Liver (tissue), 9 donors: ENCODE results near the gene GIT2. TPM values are rescaled to one million over a fixed set of nuclear protein-coding genes. Genes with fewer than 3 reads are reported as not detected.

ENCODE experiments used
- DNase-seq: peaks from one replicate; pipeline ENCODE4 v3.0.0-alpha.2; 2017; ENCODE audit warnings: low spot score
- H3K27ac ChIP-seq, 2 donors: one replicate each; pipeline ENCODE4 v1.7.0; 2013; ENCODE audit warnings: inconsistent platforms in 2 of 2, low read length in 2 of 2, control low read depth in 1 of 2, low read depth in 1 of 2, mild to moderate bottlenecking in 1 of 2
- H3K27me3 ChIP-seq, 4 donors: one replicate each; pipeline versions ENCODE4 v1.6.1 to v1.7.0; 2013; ENCODE audit warnings: low read length in 3 of 4, inconsistent platforms in 1 of 4, mild to moderate bottlenecking in 1 of 4, moderate library complexity in 1 of 4; ENCODE audit not compliant: control insufficient read depth in 4 of 4, insufficient read depth in 4 of 4
- H3K36me3 ChIP-seq, 4 donors: one replicate each; pipeline versions ENCODE4 v1.6.1 to v1.7.0; 2013; ENCODE audit warnings: low read length in 3 of 4, mild to moderate bottlenecking in 3 of 4, low read depth in 1 of 4, moderate library complexity in 1 of 4; ENCODE audit not compliant: control insufficient read depth in 4 of 4, insufficient read depth in 3 of 4
- H3K4me1 ChIP-seq, 4 donors: one replicate each; pipeline versions ENCODE4 v1.6.1 to v1.7.0; 2013; ENCODE audit warnings: low read length in 3 of 4, mild to moderate bottlenecking in 3 of 4, moderate library complexity in 1 of 4; ENCODE audit not compliant: control insufficient read depth in 4 of 4, insufficient read depth in 4 of 4
- H3K4me3 ChIP-seq, 3 donors: one replicate each; pipeline versions ENCODE4 v1.6.1 to v1.7.0; 2013; ENCODE audit warnings: low read length in 3 of 3, control low read depth in 1 of 3, low read depth in 1 of 3, mild to moderate bottlenecking in 1 of 3
- H3K9ac ChIP-seq, 2 donors: one replicate each; pipeline ENCODE4 v1.7.0; 2013; ENCODE audit warnings: low read length in 2 of 2, mild to moderate bottlenecking in 2 of 2, moderate library complexity in 2 of 2, control low read depth in 1 of 2, low read depth in 1 of 2
- H3K9me3 ChIP-seq, 4 donors: one replicate each; pipeline versions ENCODE4 v1.6.1 to v1.7.0; 2013; ENCODE audit warnings: low read length in 3 of 4; ENCODE audit not compliant: control insufficient read depth in 4 of 4
- EGR1 ChIP-seq, 2 donors: IDR thresholded peaks; 2 replicates each; pipeline ENCODE4 v1.6.1; 2016 to 2018; ENCODE audit warnings: antibody characterized with exemption in 2 of 2, low read depth in 2 of 2
- FOXA1 ChIP-seq: IDR thresholded peaks from 2 replicates; pipeline ENCODE4 v1.6.1; 2016; ENCODE audit warnings: antibody characterized with exemption
- FOXA2 ChIP-seq: IDR thresholded peaks from 2 replicates; pipeline ENCODE4 v1.6.1; 2016; ENCODE audit warnings: antibody characterized with exemption
- GABPA ChIP-seq, 2 donors: IDR thresholded peaks in 1 of 2; conservative IDR thresholded peaks in 1 of 2; 2 replicates each; pipeline ENCODE4 v1.6.1; 2016; ENCODE audit warnings: antibody characterized with exemption in 2 of 2, mild to moderate bottlenecking in 1 of 2, moderate library complexity in 1 of 2
- HNF4A ChIP-seq, 2 donors: conservative IDR thresholded peaks; 2 replicates each; pipeline ENCODE4 v1.6.1; 2016; ENCODE audit warnings: antibody characterized with exemption in 2 of 2, mild to moderate bottlenecking in 2 of 2
- JUND ChIP-seq, 2 donors: IDR thresholded peaks; 2 replicates each; pipeline ENCODE4 v1.6.1; 2016; ENCODE audit warnings: antibody characterized with exemption in 2 of 2
- NR2F2 ChIP-seq: IDR thresholded peaks from 2 replicates; pipeline ENCODE4 v1.6.1; 2016; ENCODE audit warnings: antibody characterized with exemption
- RAD21 ChIP-seq, 2 donors: IDR thresholded peaks; 2 replicates each; pipeline ENCODE4 v1.6.1; 2016; ENCODE audit warnings: antibody characterized with exemption in 2 of 2, mild to moderate bottlenecking in 2 of 2
- RXRA ChIP-seq, 2 donors: IDR thresholded peaks; 2 replicates each; pipeline ENCODE4 v1.6.1; 2017 to 2018; ENCODE audit warnings: antibody characterized with exemption in 2 of 2, mild to moderate bottlenecking in 1 of 2
- SP1 ChIP-seq: IDR thresholded peaks from 2 replicates; pipeline ENCODE4 v1.6.1; 2018; ENCODE audit warnings: antibody characterized with exemption, mild to moderate bottlenecking
- TAF1 ChIP-seq: conservative IDR thresholded peaks from 2 replicates; pipeline ENCODE4 v1.6.1; 2016; ENCODE audit warnings: antibody characterized with exemption, mild to moderate bottlenecking
- YY1 ChIP-seq: IDR thresholded peaks from 2 replicates; pipeline ENCODE4 v1.6.1; 2016; ENCODE audit warnings: antibody characterized with exemption, mild to moderate bottlenecking
- WGBS: extraction: QIAGEN DNeasy Blood & Tissue Kit; methylation state at CpG from one replicate; pipeline ENCODE4 v1.1.7; 2013; 5-methylcytosine and 5-hydroxymethylcytosine counted together
- polyA plus RNA-seq, 2 donors: library from polyadenylated mRNA; stranded (reverse) in 1 of 2; unstranded in 1 of 2; fragments of 200-250 nt in 1 of 2; fragments of >200 nt in 1 of 2; fragmentation: Nextera tagmentation in 1 of 2; extraction: Ambion mirVana in 1 of 2; gene quantifications; one replicate each; pipeline versions ENCODE4 v1.2.1 to v1.2.3, GENCODE V29; 2013 to 2015
- total RNA-seq, 2 donors: library from RNA; depleted of rRNA; stranded (reverse); fragments of >200 nt; gene quantifications; one replicate each; pipeline ENCODE4 v1.2.3, GENCODE V29; 2014
- TF ChIP-seq, protein P1 (sequence below): IDR thresholded peaks from 2 replicates; pipeline ENCODE4 v1.6.1; 2016; ENCODE audit warnings: antibody characterized with exemption
- TF ChIP-seq, protein P2 (sequence below): IDR thresholded peaks from 2 replicates; pipeline ENCODE4 v1.6.1; 2016; ENCODE audit warnings: antibody characterized with exemption
- TF ChIP-seq, protein P3 (sequence below): IDR thresholded peaks from 2 replicates; pipeline ENCODE4 v1.6.1; 2016; ENCODE audit warnings: antibody characterized with exemption, mild to moderate bottlenecking
- TF ChIP-seq, protein P4 (sequence below): IDR thresholded peaks from 2 replicates; pipeline ENCODE4 v1.6.1; 2016; ENCODE audit warnings: antibody characterized with exemption
- TF ChIP-seq, protein P5 (sequence below): fragments of 150-350 bp; IDR thresholded peaks from 2 replicates; pipeline ENCODE4 v1.5.1; 2017; ENCODE audit warnings: improper control_type of control experiment, low read depth, low read length; ENCODE audit not compliant: missing input control
- donor health status: healthy.
- donor health status: healthy.
- donor health status: healthy.
- donor health status: healthy.
- donor health status: healthy.

GIT2 gene
- total and polyA plus RNA-seq, 4 donors, result 6.7 to 30.4 (median 16.7) TPM

DNA sequence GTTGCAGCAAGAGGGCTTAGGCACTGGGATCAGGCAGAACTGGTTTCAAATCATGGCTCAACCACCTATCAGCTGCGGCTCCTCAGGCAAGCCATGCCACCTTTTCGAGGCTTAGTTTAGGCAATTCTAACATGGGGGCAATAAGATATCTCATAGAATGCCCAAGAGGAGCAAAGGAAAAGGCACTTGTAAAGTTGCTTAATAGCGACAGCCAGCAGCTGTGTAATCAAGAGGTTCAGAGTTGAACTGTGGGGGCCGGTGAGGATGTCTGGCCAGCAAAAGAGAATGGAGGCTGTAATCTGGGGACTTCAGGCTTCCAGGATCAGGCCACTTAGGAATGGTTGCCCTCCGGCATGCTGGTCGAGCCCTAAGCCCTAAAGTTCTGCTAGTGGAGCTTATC is 99.1 kb downstream of the GIT2 start:
- no peaks in the 10 kb centered on the region for H3K9me3 ChIP-seq
- H3K4me3 ChIP-seq, result no peak overlapping the region
- H3K27ac ChIP-seq, result no peak overlapping the region
- H3K36me3 ChIP-seq, result no peaks in the 10 kb centered on the region
- DNase-seq, result no peak
- TF ChIP-seq RAD21 (IDR thresholded peaks at IDR 0.05) (no peak), FOXA1 (no peak), NR2F2 (no peak), EGR1 (IDR thresholded peaks at IDR 0.05; ENCODE audit: low read depth in 2 of 2) (no peak), YY1 (no peak), RXRA (IDR thresholded peaks at IDR 0.05) (no peak), GABPA (IDR thresholded peaks at IDR 0.05 in 1 of 2, conservative IDR thresholded peaks at IDR 0.05 in 1 of 2) (no peak)
- TF ChIP-seq, protein P1, sequence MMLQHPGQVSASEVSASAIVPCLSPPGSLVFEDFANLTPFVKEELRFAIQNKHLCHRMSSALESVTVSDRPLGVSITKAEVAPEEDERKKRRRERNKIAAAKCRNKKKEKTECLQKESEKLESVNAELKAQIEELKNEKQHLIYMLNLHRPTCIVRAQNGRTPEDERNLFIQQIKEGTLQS, result no peak
- TF ChIP-seq, protein P2, sequence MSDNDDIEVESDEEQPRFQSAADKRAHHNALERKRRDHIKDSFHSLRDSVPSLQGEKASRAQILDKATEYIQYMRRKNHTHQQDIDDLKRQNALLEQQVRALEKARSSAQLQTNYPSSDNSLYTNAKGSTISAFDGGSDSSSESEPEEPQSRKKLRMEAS, result no peak
- peaks cover 1 to 16% (median 10%) of the 10 kb centered on the region in 4 donors for H3K4me1 ChIP-seq
- H3K27me3 ChIP-seq, result no peaks in the 10 kb centered on the region
- H3K9ac ChIP-seq, result no peak overlapping the region
- WGBS, result 91% methylated on average over 6 of the region's 6 CpGs

DNA sequence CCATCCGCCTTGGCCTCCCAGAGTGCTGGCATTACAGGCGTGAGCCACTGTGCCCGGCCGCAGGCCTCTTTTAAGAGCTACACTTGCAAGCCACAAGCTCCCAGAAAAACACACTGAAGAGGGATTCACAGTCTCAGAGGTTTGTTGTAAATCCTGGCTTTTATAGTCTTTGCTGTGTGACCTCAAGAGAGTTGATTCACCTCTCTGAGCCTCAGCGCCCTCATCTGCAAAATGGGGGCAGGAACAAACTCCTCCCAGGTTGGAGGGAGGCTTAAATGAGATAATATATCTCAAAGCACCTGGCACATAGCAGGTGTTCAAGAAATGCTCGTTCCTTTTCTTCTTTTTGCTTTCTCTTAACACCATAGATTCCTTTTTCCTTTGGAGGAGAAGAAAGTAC is 100.0 kb downstream of the GIT2 start:
- 93% methylated on average over 6 of the region's 6 CpGs for WGBS
- no peaks in the 10 kb centered on the region for H3K27me3 ChIP-seq
- no peak for TF ChIP-seq TAF1
- TF ChIP-seq FOXA2, result no peak
- no peak for TF ChIP-seq NR2F2
- no peak for TF ChIP-seq RAD21 (IDR thresholded peaks at IDR 0.05)
- TF ChIP-seq, protein P3, sequence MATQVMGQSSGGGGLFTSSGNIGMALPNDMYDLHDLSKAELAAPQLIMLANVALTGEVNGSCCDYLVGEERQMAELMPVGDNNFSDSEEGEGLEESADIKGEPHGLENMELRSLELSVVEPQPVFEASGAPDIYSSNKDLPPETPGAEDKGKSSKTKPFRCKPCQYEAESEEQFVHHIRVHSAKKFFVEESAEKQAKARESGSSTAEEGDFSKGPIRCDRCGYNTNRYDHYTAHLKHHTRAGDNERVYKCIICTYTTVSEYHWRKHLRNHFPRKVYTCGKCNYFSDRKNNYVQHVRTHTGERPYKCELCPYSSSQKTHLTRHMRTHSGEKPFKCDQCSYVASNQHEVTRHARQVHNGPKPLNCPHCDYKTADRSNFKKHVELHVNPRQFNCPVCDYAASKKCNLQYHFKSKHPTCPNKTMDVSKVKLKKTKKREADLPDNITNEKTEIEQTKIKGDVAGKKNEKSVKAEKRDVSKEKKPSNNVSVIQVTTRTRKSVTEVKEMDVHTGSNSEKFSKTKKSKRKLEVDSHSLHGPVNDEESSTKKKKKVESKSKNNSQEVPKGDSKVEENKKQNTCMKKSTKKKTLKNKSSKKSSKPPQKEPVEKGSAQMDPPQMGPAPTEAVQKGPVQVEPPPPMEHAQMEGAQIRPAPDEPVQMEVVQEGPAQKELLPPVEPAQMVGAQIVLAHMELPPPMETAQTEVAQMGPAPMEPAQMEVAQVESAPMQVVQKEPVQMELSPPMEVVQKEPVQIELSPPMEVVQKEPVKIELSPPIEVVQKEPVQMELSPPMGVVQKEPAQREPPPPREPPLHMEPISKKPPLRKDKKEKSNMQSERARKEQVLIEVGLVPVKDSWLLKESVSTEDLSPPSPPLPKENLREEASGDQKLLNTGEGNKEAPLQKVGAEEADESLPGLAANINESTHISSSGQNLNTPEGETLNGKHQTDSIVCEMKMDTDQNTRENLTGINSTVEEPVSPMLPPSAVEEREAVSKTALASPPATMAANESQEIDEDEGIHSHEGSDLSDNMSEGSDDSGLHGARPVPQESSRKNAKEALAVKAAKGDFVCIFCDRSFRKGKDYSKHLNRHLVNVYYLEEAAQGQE, result no peak
- TF ChIP-seq YY1, result no peak
- no peak for TF ChIP-seq JUND (IDR thresholded peaks at IDR 0.05)
- TF ChIP-seq EGR1 (IDR thresholded peaks at IDR 0.05; ENCODE audit: low read depth in 2 of 2), result no peak
- TF ChIP-seq, protein P4, sequence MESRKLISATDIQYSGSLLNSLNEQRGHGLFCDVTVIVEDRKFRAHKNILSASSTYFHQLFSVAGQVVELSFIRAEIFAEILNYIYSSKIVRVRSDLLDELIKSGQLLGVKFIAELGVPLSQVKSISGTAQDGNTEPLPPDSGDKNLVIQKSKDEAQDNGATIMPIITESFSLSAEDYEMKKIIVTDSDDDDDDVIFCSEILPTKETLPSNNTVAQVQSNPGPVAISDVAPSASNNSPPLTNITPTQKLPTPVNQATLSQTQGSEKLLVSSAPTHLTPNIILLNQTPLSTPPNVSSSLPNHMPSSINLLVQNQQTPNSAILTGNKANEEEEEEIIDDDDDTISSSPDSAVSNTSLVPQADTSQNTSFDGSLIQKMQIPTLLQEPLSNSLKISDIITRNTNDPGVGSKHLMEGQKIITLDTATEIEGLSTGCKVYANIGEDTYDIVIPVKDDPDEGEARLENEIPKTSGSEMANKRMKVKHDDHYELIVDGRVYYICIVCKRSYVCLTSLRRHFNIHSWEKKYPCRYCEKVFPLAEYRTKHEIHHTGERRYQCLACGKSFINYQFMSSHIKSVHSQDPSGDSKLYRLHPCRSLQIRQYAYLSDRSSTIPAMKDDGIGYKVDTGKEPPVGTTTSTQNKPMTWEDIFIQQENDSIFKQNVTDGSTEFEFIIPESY, result no peak
- TF ChIP-seq, protein P2, result no peak
- TF ChIP-seq HNF4A (conservative IDR thresholded peaks at IDR 0.05), result no peak
- TF ChIP-seq SP1, result no peak
- TF ChIP-seq, protein P5, sequence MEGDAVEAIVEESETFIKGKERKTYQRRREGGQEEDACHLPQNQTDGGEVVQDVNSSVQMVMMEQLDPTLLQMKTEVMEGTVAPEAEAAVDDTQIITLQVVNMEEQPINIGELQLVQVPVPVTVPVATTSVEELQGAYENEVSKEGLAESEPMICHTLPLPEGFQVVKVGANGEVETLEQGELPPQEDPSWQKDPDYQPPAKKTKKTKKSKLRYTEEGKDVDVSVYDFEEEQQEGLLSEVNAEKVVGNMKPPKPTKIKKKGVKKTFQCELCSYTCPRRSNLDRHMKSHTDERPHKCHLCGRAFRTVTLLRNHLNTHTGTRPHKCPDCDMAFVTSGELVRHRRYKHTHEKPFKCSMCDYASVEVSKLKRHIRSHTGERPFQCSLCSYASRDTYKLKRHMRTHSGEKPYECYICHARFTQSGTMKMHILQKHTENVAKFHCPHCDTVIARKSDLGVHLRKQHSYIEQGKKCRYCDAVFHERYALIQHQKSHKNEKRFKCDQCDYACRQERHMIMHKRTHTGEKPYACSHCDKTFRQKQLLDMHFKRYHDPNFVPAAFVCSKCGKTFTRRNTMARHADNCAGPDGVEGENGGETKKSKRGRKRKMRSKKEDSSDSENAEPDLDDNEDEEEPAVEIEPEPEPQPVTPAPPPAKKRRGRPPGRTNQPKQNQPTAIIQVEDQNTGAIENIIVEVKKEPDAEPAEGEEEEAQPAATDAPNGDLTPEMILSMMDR, result no peak
- TF ChIP-seq, protein P1, result no peak
- TF ChIP-seq RXRA (IDR thresholded peaks at IDR 0.05), result no peak
- no peak for TF ChIP-seq GABPA (IDR thresholded peaks at IDR 0.05 in 1 of 2, conservative IDR thresholded peaks at IDR 0.05 in 1 of 2)
- TF ChIP-seq FOXA1, result no peak
- DNase-seq, result no peak
- no peak overlapping the region for H3K27ac ChIP-seq
- H3K4me1 ChIP-seq, result peaks cover 1 to 8% (median 6%) of the 10 kb centered on the region in 4 donors
- no peaks in the 10 kb centered on the region for H3K36me3 ChIP-seq
- no peak overlapping the region for H3K9ac ChIP-seq
- H3K9me3 ChIP-seq, result no peaks in the 10 kb centered on the region
- H3K4me3 ChIP-seq, result no peak overlapping the region
